ENCODE measurements around the gene KCNIP4. TPM values are rescaled to one million over a fixed set of nuclear protein-coding genes. Genes with fewer than 3 reads are reported as not detected.

The KCNIP4 gene
- total RNA-seq, 3 donors from 2014 or later (not counting 1 experiment from before 2014, with no cell fraction given): not detected

- no peak for ATAC-seq
- intact Hi-C loops (cut with micrococcal nuclease): no loop called here
- no peak for DNase-seq
- WGBS (ENCODE audit: insufficient coverage): 63% methylated on average over 1 of the region's 1 CpG
- H3K36me3 Mint-ChIP-seq: no peaks in the 10 kb centered on the region
- Histone ChIP-seq H3K9me3 (ENCODE audit: control insufficient read depth, insufficient read depth, low read length) (no peaks in the 10 kb centered on the region), H3K27ac (ENCODE audit: low read length) (no peak overlapping the region), H3K4me1 (ENCODE audit: control insufficient read depth, insufficient read depth, low read length) (no peaks in the 10 kb centered on the region), H3K4me3 (ENCODE audit: low read length) (no peak overlapping the region), H3K36me3 (ENCODE audit: control insufficient read depth, insufficient read depth, low read length) (no peaks in the 10 kb centered on the region), H3K27me3 (ENCODE audit: control insufficient read depth, insufficient read depth, low read length) (no peaks in the 10 kb centered on the region)
- peaks cover 3 to 8% of the 10 kb centered on the region in 2 donors for H3K9me3 Mint-ChIP-seq
- H3K27me3 Mint-ChIP-seq (ENCODE audit: low read depth in 2 of 2): no peaks in the 10 kb centered on the region
- TF ChIP-seq CTCF (IDR thresholded peaks at IDR 0.05): no peak
- H3K4me1 Mint-ChIP-seq: peaks cover 0 to 7% of the 10 kb centered on the region in 2 donors
- H3K27ac Mint-ChIP-seq: no peak overlapping the region
- H3K4me3 Mint-ChIP-seq: no peak overlapping the region
Observed at GRCh38 chr4:20838476-20838875, 1110.1 kb downstream of the KCNIP4 start.

- Histone ChIP-seq H3K4me1 (ENCODE audit: control insufficient read depth, insufficient read depth, low read length) (no peaks in the 10 kb centered on the region), H3K27me3 (ENCODE audit: control insufficient read depth, insufficient read depth, low read length) (no peaks in the 10 kb centered on the region), H3K27ac (ENCODE audit: low read length) (no peak overlapping the region), H3K4me3 (ENCODE audit: low read length) (no peak overlapping the region), H3K36me3 (ENCODE audit: control insufficient read depth, insufficient read depth, low read length) (no peaks in the 10 kb centered on the region), H3K9me3 (ENCODE audit: control insufficient read depth, insufficient read depth, low read length) (no peaks in the 10 kb centered on the region)
- H3K4me1 Mint-ChIP-seq: no peaks in the 10 kb centered on the region
- H3K27me3 Mint-ChIP-seq (ENCODE audit: low read depth in 2 of 2): no peaks in the 10 kb centered on the region
- peaks cover 3% of the 10 kb centered on the region in 2 donors for H3K9me3 Mint-ChIP-seq
- no peaks in the 10 kb centered on the region for H3K36me3 Mint-ChIP-seq
- intact Hi-C loops (cut with micrococcal nuclease): no loop called here
- no peak overlapping the region for H3K27ac Mint-ChIP-seq
- WGBS (ENCODE audit: insufficient coverage): 71% methylated on average over 2 of the region's 3 CpGs
- no peak for DNase-seq
- no peak for ATAC-seq
- no peak overlapping the region for H3K4me3 Mint-ChIP-seq
- TF ChIP-seq CTCF (IDR thresholded peaks at IDR 0.05): no peak
Observed at GRCh38 chr4:20832826-20833225, 1115.7 kb downstream of the KCNIP4 start.

GRCh38 chr4:20831746-20832145 lies 1116.8 kb downstream of the KCNIP4 start:
- Mint-ChIP-seq H3K4me3 (no peak overlapping the region), H3K36me3 (no peaks in the 10 kb centered on the region), H3K4me1 (no peaks in the 10 kb centered on the region), H3K27ac (no peak overlapping the region), H3K27me3 (ENCODE audit: low read depth in 2 of 2) (no peaks in the 10 kb centered on the region), H3K9me3 (peaks cover 2 to 3% of the 10 kb centered on the region in 2 donors)
- Histone ChIP-seq H3K36me3 (ENCODE audit: control insufficient read depth, insufficient read depth, low read length) (no peaks in the 10 kb centered on the region), H3K27me3 (ENCODE audit: control insufficient read depth, insufficient read depth, low read length) (no peaks in the 10 kb centered on the region), H3K9me3 (ENCODE audit: control insufficient read depth, insufficient read depth, low read length) (no peaks in the 10 kb centered on the region), H3K4me3 (ENCODE audit: low read length) (no peak overlapping the region), H3K27ac (ENCODE audit: low read length) (no peak overlapping the region), H3K4me1 (ENCODE audit: control insufficient read depth, insufficient read depth, low read length) (no peaks in the 10 kb centered on the region)
- no peak for TF ChIP-seq CTCF (IDR thresholded peaks at IDR 0.05)
- intact Hi-C loops (cut with micrococcal nuclease): no loop called here
- DNase-seq (no peak), ATAC-seq (no peak)
- 50% methylated on average over 1 of the region's 1 CpG for WGBS (ENCODE audit: insufficient coverage)

- no peaks in the 10 kb centered on the region for H3K4me1 Mint-ChIP-seq
- H3K36me3 ChIP-seq (ENCODE audit: control insufficient read depth, insufficient read depth, low read length): no peaks in the 10 kb centered on the region
- no peaks in the 10 kb centered on the region for H3K27me3 ChIP-seq (ENCODE audit: control insufficient read depth, insufficient read depth, low read length)
- no peak for TF ChIP-seq CTCF (IDR thresholded peaks at IDR 0.05)
- H3K27me3 Mint-ChIP-seq (ENCODE audit: low read depth in 2 of 2): peaks cover 0 to 7% of the 10 kb centered on the region in 2 donors
- no peak overlapping the region for H3K27ac Mint-ChIP-seq
- no peak for ATAC-seq
- DNase-seq: no peak
- no peaks in the 10 kb centered on the region for H3K9me3 ChIP-seq (ENCODE audit: control insufficient read depth, insufficient read depth, low read length)
- WGBS (ENCODE audit: insufficient coverage): 63% methylated on average over 3 of the region's 5 CpGs
- H3K4me3 ChIP-seq (ENCODE audit: low read length): no peak overlapping the region
- H3K9me3 Mint-ChIP-seq: no peaks in the 10 kb centered on the region
- H3K36me3 Mint-ChIP-seq: no peaks in the 10 kb centered on the region
- no peaks in the 10 kb centered on the region for H3K4me1 ChIP-seq (ENCODE audit: control insufficient read depth, insufficient read depth, low read length)
- intact Hi-C loops (cut with micrococcal nuclease): no loop called here
- H3K4me3 Mint-ChIP-seq: no peak overlapping the region
- no peak overlapping the region for H3K27ac ChIP-seq (ENCODE audit: low read length)
Observed at GRCh38 chr4:20829617-20830357, 1118.8 kb downstream of the KCNIP4 start.
